ENCODE measurements around the gene ZP2.

DNA sequence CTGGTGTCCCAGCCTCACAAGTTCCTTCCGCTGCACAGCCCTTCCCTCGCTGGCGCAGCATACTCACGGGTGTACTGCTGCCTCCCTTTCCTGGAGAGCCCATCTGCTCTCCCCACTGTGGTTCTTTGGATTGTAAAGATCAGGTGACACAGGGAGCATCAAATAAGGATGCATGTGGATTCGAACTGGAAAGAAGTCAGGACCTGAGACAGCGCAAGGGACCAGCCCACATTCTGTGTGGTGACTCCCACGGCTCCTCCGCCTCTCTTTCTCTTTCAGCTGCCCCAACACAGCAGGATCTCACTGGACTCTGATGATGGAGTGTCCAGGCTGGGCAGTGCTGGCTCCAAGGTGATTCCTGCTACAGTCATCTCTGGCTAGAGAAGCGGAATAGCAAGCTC, 44.8 kb downstream of the ZP2 start:
- TF ChIP-seq CTCF (IDR thresholded peaks at IDR 0.05) (no peak), ZFX (IDR thresholded peaks at IDR 0.05; ENCODE audit: borderline replicate concordance) (no peak)
